ENCODE results near the gene CFAP210.

GRCh38 chr2:169640104-169640503, 54.1 kb downstream of the CFAP210 start:
- TF ChIP-seq CTCF (IDR thresholded peaks at IDR 0.05) (no peak), POLR2A (IDR thresholded peaks at IDR 0.05) (no peak)
